ENCODE results near the gene RGL1. TPM values are rescaled to one million over a fixed set of nuclear protein-coding genes. Genes with fewer than 3 reads are reported as not detected.
"Not testable (repeated sequence)": the region's sequence is repeated elsewhere in the genome, so short reads cannot be mapped to it uniquely, and the experiment has no call there.

Gene RGL1
- total RNA-seq, 4 donors from 2014 or later = 4.0 to 5.1 (median 4.8) TPM

GRCh38 chr1:183760661-183761060 lies 44.3 kb upstream of the RGL1 start:
- in situ Hi-C loops (cut with MboI; ENCODE audit: low sequenced_read_pairs in 4 of 4) (no loop called here), intact Hi-C loops (cut with DNase I; ENCODE audit: low total_unique reads) (no loop called here)
- no peaks in the 10 kb centered on the region for H3K9me3 ChIP-seq
- ATAC-seq (no peak), DNase-seq (no peak)
- TF ChIP-seq POLR2A (IDR thresholded peaks at IDR 0.05) (no peak), CTCF (IDR thresholded peaks at IDR 0.05 in 4 of 5, conservative IDR thresholded peaks at IDR 0.05 in 1 of 5) (no peak)
- H3K4me1 ChIP-seq = no peaks in the 10 kb centered on the region
- no peak overlapping the region for H3K27ac ChIP-seq
- no peaks in the 10 kb centered on the region for H3K27me3 ChIP-seq
- no peak overlapping the region for H3K4me3 ChIP-seq
- no peaks in the 10 kb centered on the region for H3K36me3 ChIP-seq

GRCh38 chr1:183761871-183762270 lies 43.0 kb upstream of the RGL1 start:
- intact Hi-C loops (cut with DNase I; ENCODE audit: low total_unique reads) = no loop called here
- no peak for TF ChIP-seq POLR2A (IDR thresholded peaks at IDR 0.05)
- no peak for TF ChIP-seq CTCF (IDR thresholded peaks at IDR 0.05 in 4 of 5, conservative IDR thresholded peaks at IDR 0.05 in 1 of 5)
- Histone ChIP-seq H3K27me3 (no peaks in the 10 kb centered on the region), H3K36me3 (no peaks in the 10 kb centered on the region), H3K4me1 (no peaks in the 10 kb centered on the region), H3K4me3 (no peak overlapping the region), H3K27ac (no peak overlapping the region), H3K9me3 (no peaks in the 10 kb centered on the region)
- in situ Hi-C loops (cut with MboI; ENCODE audit: low sequenced_read_pairs in 4 of 4) = no loop called here
- no peak for ATAC-seq
- no peak for DNase-seq

GRCh38 chr1:183762856-183763255 lies 42.1 kb upstream of the RGL1 start:
- H3K36me3 ChIP-seq; H3K27ac ChIP-seq; H3K27me3 ChIP-seq; DNase-seq; H3K4me3 ChIP-seq; in situ Hi-C loops (cut with MboI; ENCODE audit: low sequenced_read_pairs in 4 of 4); H3K4me1 ChIP-seq; H3K9me3 ChIP-seq; ATAC-seq; intact Hi-C loops (cut with DNase I; ENCODE audit: low total_unique reads): not testable (repeated sequence)

GRCh38 chr1:183764981-183765380 lies 39.9 kb upstream of the RGL1 start:
- Histone ChIP-seq H3K27me3 (no peaks in the 10 kb centered on the region), H3K27ac (no peak overlapping the region), H3K36me3 (no peaks in the 10 kb centered on the region), H3K4me1 (no peaks in the 10 kb centered on the region), H3K4me3 (no peak overlapping the region), H3K9me3 (no peaks in the 10 kb centered on the region)
- intact Hi-C loops (cut with DNase I; ENCODE audit: low total_unique reads) (no loop called here), in situ Hi-C loops (cut with MboI; ENCODE audit: low sequenced_read_pairs in 4 of 4) (no loop called here)
- ATAC-seq = no peak
- no peak for DNase-seq
- TF ChIP-seq POLR2A (IDR thresholded peaks at IDR 0.05) = no peak
- no peak for TF ChIP-seq CTCF (IDR thresholded peaks at IDR 0.05 in 4 of 5, conservative IDR thresholded peaks at IDR 0.05 in 1 of 5)

GRCh38 chr1:183769956-183770815 lies 34.7 kb upstream of the RGL1 start:
- Histone ChIP-seq H3K4me1 (no peaks in the 10 kb centered on the region), H3K27ac (no peak overlapping the region), H3K27me3 (no peaks in the 10 kb centered on the region), H3K4me3 (no peak overlapping the region), H3K9me3 (no peaks in the 10 kb centered on the region), H3K36me3 (no peaks in the 10 kb centered on the region)
- ATAC-seq (no peak), DNase-seq (no peak)
- no peak for TF ChIP-seq CTCF (IDR thresholded peaks at IDR 0.05 in 4 of 5, conservative IDR thresholded peaks at IDR 0.05 in 1 of 5)
- TF ChIP-seq POLR2A (IDR thresholded peaks at IDR 0.05) = no peak
- intact Hi-C loops (cut with DNase I; ENCODE audit: low total_unique reads) (no loop called here), in situ Hi-C loops (cut with MboI; ENCODE audit: low sequenced_read_pairs in 4 of 4) (no loop called here)
